Measurements from ENCODE around the gene KRTAP9-2.
"Not testable (repeated sequence)": the region's sequence is repeated elsewhere in the genome, so short reads cannot be mapped to it uniquely, and the experiment has no call there.

KRTAP9-2 gene

GRCh38 chr17:41226598-41227095 is at the start of gene KRTAP9-2:
KRTAP9-2 (plus strand) TSS chr17:41226648; CDS start chr17:41226655, 7 bp downstream.
- not testable (repeated sequence) for FAIRE-seq

- no peak for FAIRE-seq
Measured at GRCh38 chr17:41176744-41177387, 49.6 kb upstream of the KRTAP9-2 start.

GRCh38 chr17:41177727-41178271 is 48.6 kb upstream of the KRTAP9-2 start, which contains the start of gene KRTAP4-2:
KRTAP4-2 (minus strand) TSS chr17:41178221; CDS start chr17:41178164, 57 bp downstream.
- FAIRE-seq: no peak

GRCh38 chr17:41178341-41178740 is 48.1 kb upstream of the KRTAP9-2 start:
- no peak for FAIRE-seq

GRCh38 chr17:41178843-41179616 is 47.4 kb upstream of the KRTAP9-2 start:
- no peak for FAIRE-seq

GRCh38 chr17:41184480-41184961 is 41.9 kb upstream of the KRTAP9-2 start, which contains the start of gene KRTAP4-1:
KRTAP4-1 (minus strand) TSS chr17:41184911; CDS start chr17:41184854, 57 bp downstream.
- no peak for FAIRE-seq

GRCh38 chr17:41185001-41185400 is 41.4 kb upstream of the KRTAP9-2 start:
- no peak for FAIRE-seq

- FAIRE-seq: no peak
Measured at GRCh38 chr17:41186872-41187271, 39.6 kb upstream of the KRTAP9-2 start.

GRCh38 chr17:41189837-41190318 is 36.6 kb upstream of the KRTAP9-2 start, which contains the start of gene KRTAP9-1:
KRTAP9-1 (plus strand) TSS chr17:41189887; CDS start chr17:41189887, 0 bp downstream.
- not testable (repeated sequence) for FAIRE-seq

- FAIRE-seq: no peak
Measured at GRCh38 chr17:41190328-41190727, 36.1 kb upstream of the KRTAP9-2 start.

- no peak for FAIRE-seq
Measured at GRCh38 chr17:41196068-41196467, 30.4 kb upstream of the KRTAP9-2 start.

- FAIRE-seq: no peak
Measured at GRCh38 chr17:41199421-41200078, 26.9 kb upstream of the KRTAP9-2 start.

GRCh38 chr17:41211845-41212466 is 14.5 kb upstream of the KRTAP9-2 start:
- no peak for FAIRE-seq

- FAIRE-seq: no peak
Measured at GRCh38 chr17:41212524-41213169, 13.8 kb upstream of the KRTAP9-2 start.

GRCh38 chr17:41215681-41216080 is 10.8 kb upstream of the KRTAP9-2 start:
- no peak for FAIRE-seq

- FAIRE-seq: no peak
Measured at GRCh38 chr17:41223821-41224220, 2.6 kb upstream of the KRTAP9-2 start.

- FAIRE-seq: no peak
Measured at GRCh38 chr17:41226051-41226450, 397 bp upstream of the KRTAP9-2 start.

- FAIRE-seq: no peak
Measured at GRCh38 chr17:41230094-41230493, 3.6 kb downstream of the KRTAP9-2 start.

GRCh38 chr17:41231731-41232130 is 5.3 kb downstream of the KRTAP9-2 start:
- FAIRE-seq: no peak

- FAIRE-seq: not testable (repeated sequence)
Measured at GRCh38 chr17:41232399-41233105, 6.1 kb downstream of the KRTAP9-2 start, which contains the start of gene KRTAP9-3. KRTAP9-3 (plus strand) TSS chr17:41232449; CDS start chr17:41232502, 53 bp downstream.

GRCh38 chr17:41237116-41237515 is 10.7 kb downstream of the KRTAP9-2 start:
- not testable (repeated sequence) for FAIRE-seq
